ENCODE measurements around the gene STAC3. TPM values are rescaled to one million over a fixed set of nuclear protein-coding genes. Genes with fewer than 3 reads are reported as not detected.

STAC3 gene
- polyA plus RNA-seq, 1 experiment = 0.25 TPM

DNA sequence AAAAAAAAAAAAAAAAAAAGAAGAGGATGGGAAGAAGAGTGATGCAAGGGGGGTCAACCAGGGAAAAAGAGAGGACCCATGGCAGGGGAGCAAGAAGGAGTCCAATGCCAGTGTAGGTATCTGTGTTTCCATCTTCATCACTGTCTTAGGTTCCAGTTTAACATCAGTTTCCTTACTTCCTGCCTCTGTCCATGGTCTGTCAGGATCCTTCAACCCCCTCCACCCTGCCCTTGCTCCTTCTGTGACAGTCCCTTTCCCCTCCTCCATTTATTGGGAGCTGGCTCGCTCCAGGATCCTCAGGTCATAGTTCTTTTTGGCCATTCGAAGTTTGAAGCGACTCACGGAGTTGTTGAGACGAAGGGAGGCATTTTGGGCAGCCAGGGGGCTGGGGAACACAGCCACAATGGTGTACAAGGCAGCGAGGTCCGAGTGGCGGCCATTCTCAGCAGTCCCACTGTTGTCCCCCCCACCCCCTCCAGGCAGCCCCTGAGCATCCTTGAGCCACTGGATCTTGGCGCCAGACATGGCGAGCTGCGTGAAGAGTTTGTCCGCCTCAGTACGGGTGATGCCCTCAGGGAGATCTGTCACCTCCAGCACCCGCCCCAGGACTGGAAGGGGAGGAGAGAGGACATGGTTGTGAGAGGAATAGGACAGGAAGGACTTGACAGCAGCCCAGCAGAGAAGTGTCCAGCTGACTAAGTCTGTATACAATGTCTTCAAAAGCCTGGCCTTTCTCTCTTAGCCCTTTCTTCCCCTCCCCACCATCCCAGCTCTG is 3.7 kb upstream of the STAC3 start:
- CTCF ChIA-PET = interaction anchor here (0.7 to 1.4 kb wide), 3 partner anchors 9 to 12 kb away, joined by 3 to 10 read pairs (median 7); no protein-coding TSS in a partner anchor
- no peaks in the 10 kb centered on the region for H3K27me3 ChIP-seq (ENCODE audit: control insufficient read depth, insufficient read depth, low read length)
- POLR2A ChIA-PET = no interaction called here

DNA sequence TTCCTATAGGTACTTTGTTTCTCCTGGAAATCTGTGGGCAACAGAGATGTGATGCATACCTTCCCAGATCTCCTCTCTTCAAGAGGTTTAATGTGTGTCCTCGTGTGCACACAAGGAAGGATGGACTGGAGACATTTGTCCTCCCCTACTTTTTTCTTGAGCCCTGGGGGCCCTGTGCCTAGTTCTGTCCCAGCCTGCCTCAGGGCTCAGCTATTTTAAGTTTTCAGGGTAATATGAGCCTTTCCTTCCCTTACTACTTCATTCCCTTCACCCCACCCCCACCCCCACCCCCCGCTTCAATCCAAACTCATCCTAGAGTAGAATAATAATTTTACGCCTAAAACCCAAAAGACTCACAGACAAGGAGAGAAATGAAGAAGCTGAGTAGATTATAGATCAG is 446 bp downstream of the STAC3 start:
- Histone ChIP-seq H3K27me3 (ENCODE audit: control insufficient read depth, insufficient read depth, low read length) (no peaks in the 10 kb centered on the region), H3K4me3 (ENCODE audit: low read depth, low read length) (no peak overlapping the region), H3K27ac (ENCODE audit: low read depth, low read length) (no peak overlapping the region), H3K9me3 (ENCODE audit: control insufficient read depth, insufficient read depth, low read length) (no peaks in the 10 kb centered on the region)
- TF ChIP-seq, protein P1, sequence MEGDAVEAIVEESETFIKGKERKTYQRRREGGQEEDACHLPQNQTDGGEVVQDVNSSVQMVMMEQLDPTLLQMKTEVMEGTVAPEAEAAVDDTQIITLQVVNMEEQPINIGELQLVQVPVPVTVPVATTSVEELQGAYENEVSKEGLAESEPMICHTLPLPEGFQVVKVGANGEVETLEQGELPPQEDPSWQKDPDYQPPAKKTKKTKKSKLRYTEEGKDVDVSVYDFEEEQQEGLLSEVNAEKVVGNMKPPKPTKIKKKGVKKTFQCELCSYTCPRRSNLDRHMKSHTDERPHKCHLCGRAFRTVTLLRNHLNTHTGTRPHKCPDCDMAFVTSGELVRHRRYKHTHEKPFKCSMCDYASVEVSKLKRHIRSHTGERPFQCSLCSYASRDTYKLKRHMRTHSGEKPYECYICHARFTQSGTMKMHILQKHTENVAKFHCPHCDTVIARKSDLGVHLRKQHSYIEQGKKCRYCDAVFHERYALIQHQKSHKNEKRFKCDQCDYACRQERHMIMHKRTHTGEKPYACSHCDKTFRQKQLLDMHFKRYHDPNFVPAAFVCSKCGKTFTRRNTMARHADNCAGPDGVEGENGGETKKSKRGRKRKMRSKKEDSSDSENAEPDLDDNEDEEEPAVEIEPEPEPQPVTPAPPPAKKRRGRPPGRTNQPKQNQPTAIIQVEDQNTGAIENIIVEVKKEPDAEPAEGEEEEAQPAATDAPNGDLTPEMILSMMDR (IDR thresholded peaks at IDR 0.05; ENCODE audit: low read depth, low read length) = no peak
- POLR2A ChIA-PET = no interaction called here
- CTCF ChIA-PET = interaction anchor here (0.6 to 1.9 kb wide), 9 partner anchors 11 to 208 kb away, joined by 3 to 8 read pairs (median 4); no protein-coding TSS in a partner anchor
- DNase-seq (ENCODE audit: low read depth, low spot score) = no peak

More for the DNA sequence above, 3.7 kb upstream of the STAC3 start:
- no peak overlapping the region for H3K4me3 ChIP-seq (ENCODE audit: low read depth, low read length)
- DNase-seq (ENCODE audit: low read depth, low spot score) = no peak
- H3K27ac ChIP-seq (ENCODE audit: low read depth, low read length) = no peak overlapping the region
- TF ChIP-seq, protein P1 (IDR thresholded peaks at IDR 0.05; ENCODE audit: low read depth, low read length) = no peak
- H3K9me3 ChIP-seq (ENCODE audit: control insufficient read depth, insufficient read depth, low read length) = no peaks in the 10 kb centered on the region

DNA sequence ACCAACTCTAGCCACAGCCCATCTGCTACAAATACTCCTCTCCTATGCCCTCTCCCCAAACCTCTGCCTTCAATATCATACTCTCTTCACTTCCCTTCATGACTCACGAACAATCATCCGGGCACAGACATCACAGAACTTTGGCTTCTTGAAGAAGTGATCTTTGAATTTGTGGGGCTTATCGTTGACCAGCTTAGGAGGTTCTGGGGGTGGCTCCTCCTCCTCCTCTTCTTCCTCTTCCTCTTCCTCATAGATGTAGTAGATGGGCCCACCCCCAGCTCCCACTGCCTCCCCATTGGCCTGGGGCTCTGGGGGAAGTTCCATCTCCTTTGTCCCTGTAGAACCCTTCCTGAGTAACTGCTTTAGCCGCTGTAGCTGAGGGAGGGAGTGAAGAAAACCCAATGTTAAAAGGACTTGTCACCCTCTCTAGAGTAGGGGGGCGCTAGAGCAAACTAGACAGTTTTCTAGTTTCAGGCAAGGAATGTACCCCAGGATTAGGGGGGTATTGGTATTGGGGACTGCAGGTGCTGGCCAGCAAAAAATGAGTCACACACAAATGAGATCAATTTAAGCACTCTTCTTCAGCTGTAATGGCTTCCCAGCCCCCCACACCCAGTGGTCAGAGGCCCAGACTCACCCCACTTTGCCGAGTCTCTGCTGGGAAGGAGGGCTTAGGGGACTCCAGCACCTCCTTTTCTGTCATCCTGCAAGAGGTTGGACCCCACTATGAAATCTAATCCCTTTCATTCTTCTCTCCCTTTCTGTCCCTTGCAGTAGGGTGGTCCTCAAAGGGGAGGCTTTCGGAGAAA is 1.8 kb downstream of the STAC3 start:
- ChIA-PET POLR2A (no interaction called here), CTCF (interaction anchor here (2.9 to 3.6 kb wide), 2 partner anchors 14 to 35 kb away, joined by 9 to 11 read pairs; no protein-coding TSS in a partner anchor)
- Histone ChIP-seq H3K27ac (ENCODE audit: low read depth, low read length) (no peak overlapping the region), H3K27me3 (ENCODE audit: control insufficient read depth, insufficient read depth, low read length) (no peaks in the 10 kb centered on the region), H3K9me3 (ENCODE audit: control insufficient read depth, insufficient read depth, low read length) (no peaks in the 10 kb centered on the region), H3K4me3 (ENCODE audit: low read depth, low read length) (no peak overlapping the region)
- TF ChIP-seq, protein P1 (IDR thresholded peaks at IDR 0.05; ENCODE audit: low read depth, low read length) = no peak
- no peak for DNase-seq (ENCODE audit: low read depth, low spot score)

DNA sequence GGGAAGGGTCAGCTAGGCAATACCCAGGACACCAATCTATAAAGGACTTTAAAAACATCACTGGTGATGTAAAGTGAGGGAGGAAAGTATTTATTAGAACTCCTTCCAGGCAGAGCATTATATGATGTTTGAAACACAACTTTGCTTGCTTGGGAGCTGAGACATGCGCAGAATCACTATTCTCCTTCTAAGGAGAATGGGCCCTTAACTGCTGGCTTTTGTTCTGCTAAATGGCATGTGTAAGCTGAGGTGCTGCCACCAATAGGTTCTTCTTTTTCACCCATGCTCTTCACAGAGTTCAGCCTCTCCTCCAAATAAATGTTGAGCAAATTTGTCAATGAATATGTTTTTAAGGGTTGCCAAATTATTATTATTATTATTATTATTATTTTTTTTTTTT is 3.9 kb downstream of the STAC3 start:
- POLR2A ChIA-PET = interaction anchor here (0.8 kb wide), 1 partner anchor 158 kb away, joined by 9 read pairs; the partner anchor contains the start of gene NAB2
- TF ChIP-seq, protein P1 (IDR thresholded peaks at IDR 0.05; ENCODE audit: low read depth, low read length) = no peak
- Histone ChIP-seq H3K27ac (ENCODE audit: low read depth, low read length) (no peak overlapping the region), H3K27me3 (ENCODE audit: control insufficient read depth, insufficient read depth, low read length) (peaks cover 8% of the 10 kb centered on the region), H3K9me3 (ENCODE audit: control insufficient read depth, insufficient read depth, low read length) (no peaks in the 10 kb centered on the region), H3K4me3 (ENCODE audit: low read depth, low read length) (no peak overlapping the region)
- CTCF ChIA-PET = interaction anchor here (0.9 to 3.6 kb wide), 4 partner anchors 10 to 212 kb away, joined by 3 to 11 read pairs (median 6); a partner anchor contains a TSS
- no peak for DNase-seq (ENCODE audit: low read depth, low spot score)

Data from AG04450 (cell line).